ENCODE measurements around the gene MGMT.

Gene MGMT

GRCh38 chr10:129744134-129745111, 277.4 kb downstream of the MGMT start:
- DNase-seq = no peak

GRCh38 chr10:129745186-129745750, 278.2 kb downstream of the MGMT start:
- no peak for DNase-seq

- no peak for DNase-seq
Measured at GRCh38 chr10:129754211-129755050, 287.4 kb downstream of the MGMT start.

GRCh38 chr10:129755158-129755591, 288.1 kb downstream of the MGMT start:
- no peak for DNase-seq

GRCh38 chr10:129755621-129756020, 288.6 kb downstream of the MGMT start:
- DNase-seq = no peak

- DNase-seq = no peak
Measured at GRCh38 chr10:129756912-129757901, 290.2 kb downstream of the MGMT start.

GRCh38 chr10:129758207-129759021, 291.4 kb downstream of the MGMT start:
- DNase-seq = no peak

GRCh38 chr10:129759214-129760002, 292.4 kb downstream of the MGMT start:
- DNase-seq = no peak

GRCh38 chr10:129760003-129760315, 292.9 kb downstream of the MGMT start:
- no peak for DNase-seq

GRCh38 chr10:129760416-129760815, 293.4 kb downstream of the MGMT start:
- DNase-seq = no peak

- DNase-seq = no peak
Measured at GRCh38 chr10:129761197-129761972, 294.3 kb downstream of the MGMT start.

- DNase-seq = no peak
Measured at GRCh38 chr10:129761981-129762956, 295.2 kb downstream of the MGMT start.

GRCh38 chr10:129764011-129764900, 297.2 kb downstream of the MGMT start:
- DNase-seq = no peak

GRCh38 chr10:129764901-129765663, 298.0 kb downstream of the MGMT start:
- no peak for DNase-seq

- no peak for DNase-seq
Measured at GRCh38 chr10:129765664-129766550, 298.9 kb downstream of the MGMT start.

Data from activated gamma-delta T cell treated with Interleukin-2 at 50 U/mL for 16 hours (primary cell).